Motor neuron (in vitro differentiated cells): ENCODE measurements around the gene MED13L. TPM values are rescaled to one million over a fixed set of nuclear protein-coding genes. Genes with fewer than 3 reads are reported as not detected.
"Not testable (repeated sequence)": the region's sequence is repeated elsewhere in the genome, so short reads cannot be mapped to it uniquely, and the experiment has no call there.

Experiments used
- ATAC-seq, 8 experiments: fragments of 200-7000 bp; cut with Tn5 transposase; replicated peaks in 6 of 8; 2 replicates each; pipeline ENCODE4 v1.8.0; 2021; ENCODE audit warnings: mild to moderate bottlenecking in 8 of 8, moderate library complexity in 8 of 8
- H3K27ac ChIP-seq, 2 donors: fragments of 250-450 bp; sonication (Bioruptor Pico); 2 replicates each; pipeline ENCODE4 v1.9.0; 2021; ENCODE audit warnings: antibody characterized with exemption in 2 of 2, mild to moderate bottlenecking in 2 of 2, moderate library complexity in 1 of 2
- H3K4me1 ChIP-seq, 2 donors: fragments of 250-450 bp; sonication (Bioruptor Pico); replicated peaks in 1 of 2; 2 replicates each; pipeline ENCODE4 v1.6.1; 2021; ENCODE audit warnings: antibody characterized with exemption in 2 of 2, mild to moderate bottlenecking in 2 of 2, moderate library complexity in 1 of 2
- H3K4me3 ChIP-seq, 5 donors: fragments of 250-450 bp; sonication (Bioruptor Pico); 2 replicates each; pipeline ENCODE4 v1.9.0; 2021; ENCODE audit warnings: antibody characterized with exemption in 5 of 5, mild to moderate bottlenecking in 5 of 5, moderate library complexity in 4 of 5
- WGBS, 10 experiments: fragments of 450-650 bp; shearing (Covaris generic); methylation state at CpG; one replicate each; pipeline ENCODE4 v1.0.0; 2022; 5-methylcytosine and 5-hydroxymethylcytosine counted together
- in situ Hi-C, 9 experiments: fragments of 400-800 bp; cut with MboI; loops; one replicate each; pipeline ENCODE4 v1.15.0; 2021; ENCODE audit warnings: low sequenced_read_pairs in 9 of 9, low pct_unique_long_range_greater_than_20kb in 2 of 9; ENCODE audit not compliant: unreplicated experiment in 9 of 9
- total RNA-seq, 8 experiments: library from RNA; unstranded; fragments of 300-600 nt; gene quantifications; 2 replicates each; pipeline versions ENCODE4 v1.2.3 to v1.2.4, GENCODE V29; 2022

The MED13L gene
- total RNA-seq, 8 experiments from 2014 or later: 40.5 to 90.5 (median 66.7) TPM

DNA sequence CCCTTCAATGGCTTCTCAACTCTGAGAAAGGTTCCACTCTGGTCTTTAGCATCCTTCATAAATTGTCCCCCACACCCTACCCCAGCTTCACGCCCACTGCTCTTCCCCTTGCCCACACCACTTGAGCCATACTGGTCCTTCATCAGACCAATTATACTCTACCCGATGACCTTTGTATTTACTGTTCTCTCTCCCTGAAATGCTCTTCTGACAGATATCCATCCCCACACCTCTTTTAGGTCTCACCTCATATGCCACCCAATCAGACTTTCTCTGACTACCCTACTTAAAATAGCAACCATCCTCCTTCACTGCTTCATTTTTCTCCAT, 135.7 kb downstream of the MED13L start:
- Histone ChIP-seq H3K4me1 (peaks cover 15 to 16% of the 10 kb centered on the region in 2 donors), H3K4me3 (no peak overlapping the region), H3K27ac (no peak overlapping the region)
- in situ Hi-C loops: no loop called here
- 50 to 100% (median 100%) methylated on average over 1 to 2 of the region's 2 CpGs; no CpG with 5 or more reads in 5 of the 10 experiments for WGBS, 10 experiments
- ATAC-seq: no peak

GRCh38 chr12:116141110-116141832, 136.2 kb downstream of the MED13L start:
- Histone ChIP-seq H3K27ac (no peak overlapping the region), H3K4me3 (no peak overlapping the region), H3K4me1 (peaks cover 15 to 16% of the 10 kb centered on the region in 2 donors)
- 43 to 100% (median 80%) methylated on average over 1 to 4 of the region's 4 CpGs; no CpG with 5 or more reads in 1 of the 10 experiments for WGBS, 10 experiments
- ATAC-seq: peak in 1 of 8 experiments; percentile 20
- in situ Hi-C loops: no loop called here

DNA sequence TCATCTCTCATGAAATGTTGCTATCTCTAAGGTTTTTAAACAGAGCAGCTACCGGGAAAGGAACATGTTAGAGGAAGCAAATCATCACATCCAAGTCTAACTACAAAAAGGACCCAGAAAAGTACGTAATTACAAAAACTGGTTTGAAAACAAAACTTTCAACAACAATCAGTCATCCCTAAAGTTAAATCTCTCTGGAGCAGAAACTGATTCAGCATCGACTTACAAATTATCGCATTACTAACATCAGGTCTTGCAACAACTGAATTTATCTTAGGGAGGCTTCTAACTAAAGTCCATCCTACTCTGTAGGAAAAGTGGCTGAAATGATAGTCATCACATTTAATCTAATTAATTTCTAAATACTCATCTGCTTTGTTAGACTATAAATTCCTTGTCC, 137.0 kb downstream of the MED13L start:
- in situ Hi-C loops: no loop called here
- H3K27ac ChIP-seq: no peak overlapping the region

DNA sequence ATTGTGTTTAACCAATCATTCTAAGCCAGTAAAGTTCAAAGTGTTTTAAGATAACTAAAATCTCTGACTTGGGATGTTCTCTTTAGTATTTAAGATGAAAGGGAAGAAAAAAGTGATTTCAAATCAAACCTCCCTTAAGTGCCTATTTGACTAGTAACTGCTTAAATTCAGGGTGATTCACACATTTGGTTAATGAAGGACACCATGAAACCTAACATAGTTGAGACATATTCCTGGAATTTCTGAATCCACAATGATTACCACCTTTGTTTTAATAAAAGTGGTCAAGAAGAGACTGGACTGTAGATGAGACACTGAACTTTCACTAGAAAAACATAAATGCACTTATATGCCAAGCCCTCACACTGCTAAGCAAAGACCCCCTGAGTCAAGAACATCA, 138.7 kb downstream of the MED13L start:
- no peak for ATAC-seq
- in situ Hi-C loops: no loop called here
- Histone ChIP-seq H3K4me1 (peaks cover 11 to 15% of the 10 kb centered on the region in 2 donors), H3K4me3 (no peak overlapping the region), H3K27ac (no peak overlapping the region)

More for the DNA sequence above, 137.0 kb downstream of the MED13L start:
- 8 to 96% (median 72%) methylated on average over 2 to 4 of the region's 4 CpGs; no CpG with 5 or more reads in 1 of the 10 experiments for WGBS, 10 experiments
- Histone ChIP-seq H3K4me3 (no peak overlapping the region), H3K4me1 (peaks cover 15 to 16% of the 10 kb centered on the region in 2 donors)
- no peak for ATAC-seq

DNA sequence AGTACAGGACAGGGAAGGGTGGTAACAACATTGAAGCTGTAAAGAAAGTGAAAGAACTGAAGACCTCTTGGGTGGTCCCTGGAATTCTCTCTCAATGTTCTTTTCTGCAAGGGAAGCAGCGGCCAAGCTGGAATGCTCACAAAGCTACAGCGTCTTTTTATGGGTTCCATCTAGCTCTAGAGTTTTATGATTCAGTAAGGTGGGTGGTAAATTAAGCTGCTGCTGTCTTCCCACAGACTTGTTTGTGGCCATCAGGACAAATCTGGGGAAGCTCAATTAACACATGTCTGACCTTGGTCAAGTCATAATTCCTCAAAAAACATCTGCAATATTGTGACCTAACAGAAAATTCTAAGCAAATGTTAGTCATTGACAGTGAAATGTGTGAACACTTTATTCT, 139.1 kb downstream of the MED13L start:
- ATAC-seq: peak in 3 of 8 experiments; percentile 30 to 53 (median 35)
- Histone ChIP-seq H3K4me3 (no peak overlapping the region), H3K4me1 (peaks cover 14 to 15% of the 10 kb centered on the region in 2 donors), H3K27ac (no peak overlapping the region)
- 0 to 51% (median 23%) methylated on average over 1 to 2 of the region's 2 CpGs; no CpG with 5 or more reads in 3 of the 10 experiments for WGBS, 10 experiments
- in situ Hi-C loops: no loop called here

GRCh38 chr12:116137318-116137717, 140.2 kb downstream of the MED13L start:
- no peak overlapping the region for H3K27ac ChIP-seq
- 0 to 100% (median 94%) methylated on average over 1 to 2 of the region's 2 CpGs; no CpG with 5 or more reads in 2 of the 10 experiments for WGBS, 10 experiments
- in situ Hi-C loops: no loop called here
- H3K4me3 ChIP-seq: no peak overlapping the region
- H3K4me1 ChIP-seq: peaks cover 15 to 19% of the 10 kb centered on the region in 2 donors
- no peak for ATAC-seq

GRCh38 chr12:116136340-116136739, 141.2 kb downstream of the MED13L start:
- H3K4me1 ChIP-seq: peaks cover 15 to 19% of the 10 kb centered on the region in 2 donors
- 22 to 100% (median 85%) methylated on average over 1 to 3 of the region's 3 CpGs; no CpG with 5 or more reads in 2 of the 10 experiments for WGBS, 10 experiments
- peak in 1 of 8 experiments; percentile 34 for ATAC-seq
- in situ Hi-C loops: no loop called here
- no peak overlapping the region for H3K4me3 ChIP-seq
- H3K27ac ChIP-seq: no peak overlapping the region

DNA sequence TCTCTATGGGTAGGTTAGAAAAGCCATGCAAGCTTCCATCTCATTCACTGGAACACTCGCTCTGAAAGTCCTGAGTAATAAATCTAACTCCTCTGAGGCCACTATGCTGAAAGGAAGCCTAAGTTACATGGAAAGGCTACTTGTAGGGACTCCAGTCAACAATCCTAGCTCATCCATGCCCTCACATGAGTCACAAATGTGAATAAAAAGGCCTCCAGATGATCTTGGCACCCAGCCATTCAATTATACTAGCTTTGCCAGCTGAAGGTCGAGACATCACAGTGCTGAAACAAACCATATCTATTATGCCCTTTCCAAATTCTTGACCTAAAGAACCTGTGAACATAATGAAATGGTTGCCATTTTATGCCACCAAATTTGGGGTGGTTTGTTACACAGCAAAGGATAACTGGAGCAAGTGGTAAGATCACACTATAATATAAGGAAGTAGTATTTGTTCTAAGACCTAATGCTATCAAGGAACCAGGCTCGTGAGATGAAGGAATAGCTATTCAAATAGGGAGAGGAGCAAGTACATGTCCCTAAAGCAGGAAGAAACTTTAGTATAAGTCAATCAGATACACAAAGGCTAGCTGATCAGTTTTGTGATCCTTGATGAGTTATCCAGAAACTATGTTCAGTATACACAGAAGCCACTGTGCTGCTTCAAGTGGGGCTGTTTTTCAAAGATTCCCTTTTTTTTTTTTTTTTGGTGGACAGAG, 142.1 kb downstream of the MED13L start:
- in situ Hi-C loops: no loop called here
- Histone ChIP-seq H3K4me3 (no peak overlapping the region), H3K4me1 (peaks cover 11 to 17% of the 10 kb centered on the region in 2 donors), H3K27ac (no peak overlapping the region)
- peak in 3 of 8 experiments; percentile 26 to 42 (median 38) for ATAC-seq
- WGBS, 10 experiments: 50 to 100% (median 84%) methylated on average over 1 to 2 of the region's 3 CpGs; no CpG with 5 or more reads in 2 of the 10 experiments

DNA sequence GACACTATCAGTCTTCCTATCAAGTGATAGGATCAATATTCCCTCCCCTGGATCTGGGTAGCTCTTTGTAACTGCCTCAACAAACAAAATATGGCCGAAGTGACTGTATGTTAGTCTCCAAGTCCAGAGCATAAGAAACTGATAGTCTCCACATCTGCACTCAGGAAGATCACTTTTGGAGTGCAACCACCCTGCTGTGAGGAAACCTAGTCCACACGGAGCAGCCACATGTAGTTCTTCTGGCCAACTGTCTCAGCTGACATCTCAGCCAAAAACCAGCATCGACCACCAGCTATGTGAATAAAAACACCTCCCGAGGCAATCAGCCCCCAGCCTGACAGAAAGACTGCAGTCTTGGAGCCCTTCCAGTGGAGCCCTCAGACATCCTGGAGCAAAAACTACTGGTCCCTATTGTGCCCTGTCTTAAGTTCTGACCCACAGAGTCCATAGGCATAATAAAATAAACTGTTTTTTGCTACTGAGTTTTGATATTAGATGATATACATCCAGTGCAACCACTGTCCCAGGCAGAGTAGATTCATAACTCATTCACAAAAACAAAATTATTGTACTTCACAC, 143.8 kb downstream of the MED13L start:
- no peak for ATAC-seq
- Histone ChIP-seq H3K27ac (no peak overlapping the region), H3K4me1 (peaks cover 8 to 23% of the 10 kb centered on the region in 2 donors), H3K4me3 (no peak overlapping the region)
- in situ Hi-C loops: no loop called here
- WGBS, 10 experiments: 40 to 100% (median 81%) methylated on average over 1 to 3 of the region's 4 CpGs; no CpG with 5 or more reads in 3 of the 10 experiments

DNA sequence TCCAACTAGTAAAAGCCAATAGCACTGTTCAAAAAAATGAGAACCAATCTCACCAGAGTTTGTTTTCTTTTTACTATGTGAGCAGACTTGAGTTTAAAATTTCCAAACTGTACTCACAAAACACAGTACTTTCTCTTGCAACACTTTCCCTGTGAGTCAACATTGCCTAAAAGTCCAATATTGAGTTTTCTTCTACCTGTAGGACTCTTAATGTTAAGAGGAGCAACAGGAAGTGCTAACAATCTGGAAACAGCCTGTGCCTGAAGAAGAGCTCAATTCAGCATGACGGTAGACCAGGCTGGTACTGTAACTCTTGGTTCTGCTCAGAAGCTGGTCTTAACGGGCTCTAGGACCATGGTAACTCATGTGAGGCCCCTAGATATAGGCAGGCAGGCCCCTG, 144.3 kb downstream of the MED13L start:
- H3K27ac ChIP-seq: no peak overlapping the region
- no peak for ATAC-seq
- no peak overlapping the region for H3K4me3 ChIP-seq
- 73 to 100% (median 88%) methylated on average over 1 to 2 of the region's 2 CpGs; no CpG with 5 or more reads in 4 of the 10 experiments for WGBS, 10 experiments
- H3K4me1 ChIP-seq: peaks cover 9 to 20% of the 10 kb centered on the region in 2 donors
- in situ Hi-C loops: no loop called here

- ATAC-seq, H3K4me3 ChIP-seq, in situ Hi-C loops, H3K27ac ChIP-seq: not testable (repeated sequence)
- WGBS, 10 experiments: 74 to 100% (median 86%) methylated on average over 3 to 7 of the region's 10 CpGs; no CpG with 5 or more reads in 4 of the 10 experiments
- H3K4me1 ChIP-seq: peaks cover 14 to 25% of the 10 kb centered on the region in 2 donors
Measured at GRCh38 chr12:116131987-116132386, 145.5 kb downstream of the MED13L start.

DNA sequence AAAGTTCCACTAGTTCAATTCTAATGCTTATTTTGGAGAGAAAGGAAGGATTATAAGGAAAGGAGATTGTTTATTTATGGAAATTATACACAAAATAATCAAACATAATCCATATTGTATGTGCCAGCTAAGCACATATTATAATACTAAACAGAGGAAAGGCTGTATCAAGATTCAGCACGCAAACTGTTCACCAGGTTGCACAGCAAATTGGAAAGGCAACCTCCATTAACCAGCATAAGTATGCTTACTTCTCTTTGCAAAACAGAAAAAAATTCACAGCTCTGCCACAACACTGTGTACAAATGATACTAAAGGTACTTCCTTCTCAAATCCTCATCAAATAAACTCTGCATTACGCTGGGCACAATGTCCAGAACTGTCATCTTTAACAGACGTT, 146.3 kb downstream of the MED13L start:
- Histone ChIP-seq H3K4me1 (peaks cover 13 to 25% of the 10 kb centered on the region in 2 donors), H3K27ac (no peak overlapping the region), H3K4me3 (no peak overlapping the region)
- in situ Hi-C loops: no loop called here
- WGBS, 10 experiments: 87 to 100% (median 94%) methylated on average over 1 to 3 of the region's 3 CpGs; no CpG with 5 or more reads in 1 of the 10 experiments
- no peak for ATAC-seq

DNA sequence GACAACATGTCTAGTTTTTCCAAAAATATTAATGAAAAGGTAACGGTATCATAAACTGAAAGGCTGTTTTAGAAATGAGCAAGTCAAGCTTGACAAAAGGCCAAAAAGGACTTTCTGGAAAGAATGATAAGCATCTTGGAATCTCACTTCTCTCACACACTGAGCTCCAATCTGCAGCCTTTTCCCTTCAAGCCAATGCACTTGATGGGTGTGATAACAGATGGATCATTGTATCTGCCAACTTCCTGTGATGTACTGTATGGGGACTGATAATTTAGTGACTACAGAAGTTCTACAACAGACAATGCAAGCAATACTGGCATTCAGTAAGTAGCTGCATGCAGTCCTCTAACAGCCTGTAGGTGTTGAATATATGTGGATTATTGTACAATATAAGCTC, 147.1 kb downstream of the MED13L start:
- H3K27ac ChIP-seq: no peak overlapping the region
- in situ Hi-C loops: no loop called here
- 0 to 100% (median 73%) methylated on average over 1 of the region's 1 CpG; no CpG with 5 or more reads in 2 of the 10 experiments for WGBS, 10 experiments
- ATAC-seq: peak in 1 of 8 experiments; percentile 14
- no peak overlapping the region for H3K4me3 ChIP-seq
- peaks cover 13 to 25% of the 10 kb centered on the region in 2 donors for H3K4me1 ChIP-seq
